Ishikawa (cell line): Measurements from ENCODE around the gene ZNF134.

ENCODE experiments used
- CEBPB ChIP-seq: IDR thresholded peaks from 2 replicates; pipeline ENCODE4 v1.6.1; 2012
- CREB1 ChIP-seq: IDR thresholded peaks from 2 replicates; pipeline ENCODE4 v1.6.1; 2012; ENCODE audit warnings: low read depth
- EGR1 ChIP-seq: IDR thresholded peaks from 2 replicates; pipeline ENCODE4 v1.6.1; 2012
- EP300 ChIP-seq: IDR thresholded peaks from 2 replicates; pipeline ENCODE4 v1.6.1; 2012; ENCODE audit warnings: borderline replicate concordance
- FOXM1 ChIP-seq: IDR thresholded peaks from 2 replicates; pipeline ENCODE4 v1.6.1; 2012; ENCODE audit warnings: low read depth, borderline replicate concordance
- NFIC ChIP-seq: IDR thresholded peaks from 2 replicates; pipeline ENCODE4 v1.6.1; 2012
- RAD21 ChIP-seq: IDR thresholded peaks from 2 replicates; pipeline ENCODE4 v1.6.1; 2012; ENCODE audit warnings: low read depth
- TAF1 ChIP-seq: IDR thresholded peaks from 2 replicates; pipeline ENCODE4 v1.6.1; 2012; ENCODE audit warnings: low read depth, mild to moderate bottlenecking
- TCF12 ChIP-seq: IDR thresholded peaks from 2 replicates; pipeline ENCODE4 v1.6.1; 2012; ENCODE audit warnings: low read depth
- TEAD4 ChIP-seq: IDR thresholded peaks from 2 replicates; pipeline ENCODE4 v1.6.1; 2012
- USF1 ChIP-seq: IDR thresholded peaks from 2 replicates; pipeline ENCODE4 v1.6.1; 2012
- YY1 ChIP-seq: IDR thresholded peaks from 2 replicates; pipeline ENCODE4 v1.6.1; 2012; ENCODE audit warnings: low read depth
- ZBTB7A ChIP-seq: IDR thresholded peaks from 2 replicates; pipeline ENCODE4 v1.6.1; 2012; ENCODE audit warnings: low read depth
- TF ChIP-seq, protein P1 (sequence below): IDR thresholded peaks from 2 replicates; pipeline ENCODE4 v1.6.1; 2012
- TF ChIP-seq, protein P2 (sequence below): IDR thresholded peaks from 2 replicates; pipeline ENCODE4 v1.6.1; 2012; ENCODE audit warnings: low read depth, mild to moderate bottlenecking

The ZNF134 gene

GRCh38 chr19:57613941-57614743 lies at the start of gene ZNF134:
ZNF134 (plus strand) TSS chr19:57614242; CDS start chr19:57619469, 5,227 bp downstream.
- peak; percentile 25; the same call in 1 of the 2 replicates for TF ChIP-seq NFIC
- no peak for TF ChIP-seq CEBPB
- TF ChIP-seq YY1: peak; percentile 88
- TF ChIP-seq, protein P1, sequence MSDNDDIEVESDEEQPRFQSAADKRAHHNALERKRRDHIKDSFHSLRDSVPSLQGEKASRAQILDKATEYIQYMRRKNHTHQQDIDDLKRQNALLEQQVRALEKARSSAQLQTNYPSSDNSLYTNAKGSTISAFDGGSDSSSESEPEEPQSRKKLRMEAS: peak; percentile 45; the same call in 1 of the 2 replicates
- TF ChIP-seq RAD21: no peak
- TF ChIP-seq ZBTB7A: peak; percentile 67
- TF ChIP-seq TCF12: 0 out of 2 replicates have a peak, but pooled peaks have one; percentile 30
- TF ChIP-seq TEAD4: 0 out of 2 replicates have a peak, but pooled peaks have one; percentile 17
- TF ChIP-seq TAF1: peak; percentile 68
- TF ChIP-seq EP300: no peak
- 0 out of 2 replicates have a peak, but pooled peaks have one; percentile 18 for TF ChIP-seq EGR1
- 0 out of 2 replicates have a peak, but pooled peaks have one; percentile 13 for TF ChIP-seq CREB1

- peak; percentile 26; the same call in 1 of the 2 replicates for TF ChIP-seq USF1
- TF ChIP-seq CREB1: no peak
- TF ChIP-seq RAD21: 0 out of 2 replicates have a peak, but pooled peaks have one; percentile 10
Measured at GRCh38 chr19:57566396-57567265, 47.4 kb upstream of the ZNF134 start.

- TF ChIP-seq CEBPB: no peak
- no peak for TF ChIP-seq EP300
- no peak for TF ChIP-seq CREB1
- TF ChIP-seq YY1: no peak
- TF ChIP-seq EGR1: no peak
- TF ChIP-seq RAD21: no peak
- no peak for TF ChIP-seq TEAD4
- TF ChIP-seq, protein P1: no peak
- no peak for TF ChIP-seq FOXM1
- TF ChIP-seq TAF1: no peak
- no peak for TF ChIP-seq USF1
- TF ChIP-seq, protein P2, sequence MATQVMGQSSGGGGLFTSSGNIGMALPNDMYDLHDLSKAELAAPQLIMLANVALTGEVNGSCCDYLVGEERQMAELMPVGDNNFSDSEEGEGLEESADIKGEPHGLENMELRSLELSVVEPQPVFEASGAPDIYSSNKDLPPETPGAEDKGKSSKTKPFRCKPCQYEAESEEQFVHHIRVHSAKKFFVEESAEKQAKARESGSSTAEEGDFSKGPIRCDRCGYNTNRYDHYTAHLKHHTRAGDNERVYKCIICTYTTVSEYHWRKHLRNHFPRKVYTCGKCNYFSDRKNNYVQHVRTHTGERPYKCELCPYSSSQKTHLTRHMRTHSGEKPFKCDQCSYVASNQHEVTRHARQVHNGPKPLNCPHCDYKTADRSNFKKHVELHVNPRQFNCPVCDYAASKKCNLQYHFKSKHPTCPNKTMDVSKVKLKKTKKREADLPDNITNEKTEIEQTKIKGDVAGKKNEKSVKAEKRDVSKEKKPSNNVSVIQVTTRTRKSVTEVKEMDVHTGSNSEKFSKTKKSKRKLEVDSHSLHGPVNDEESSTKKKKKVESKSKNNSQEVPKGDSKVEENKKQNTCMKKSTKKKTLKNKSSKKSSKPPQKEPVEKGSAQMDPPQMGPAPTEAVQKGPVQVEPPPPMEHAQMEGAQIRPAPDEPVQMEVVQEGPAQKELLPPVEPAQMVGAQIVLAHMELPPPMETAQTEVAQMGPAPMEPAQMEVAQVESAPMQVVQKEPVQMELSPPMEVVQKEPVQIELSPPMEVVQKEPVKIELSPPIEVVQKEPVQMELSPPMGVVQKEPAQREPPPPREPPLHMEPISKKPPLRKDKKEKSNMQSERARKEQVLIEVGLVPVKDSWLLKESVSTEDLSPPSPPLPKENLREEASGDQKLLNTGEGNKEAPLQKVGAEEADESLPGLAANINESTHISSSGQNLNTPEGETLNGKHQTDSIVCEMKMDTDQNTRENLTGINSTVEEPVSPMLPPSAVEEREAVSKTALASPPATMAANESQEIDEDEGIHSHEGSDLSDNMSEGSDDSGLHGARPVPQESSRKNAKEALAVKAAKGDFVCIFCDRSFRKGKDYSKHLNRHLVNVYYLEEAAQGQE: no peak
- TF ChIP-seq ZBTB7A: no peak
- TF ChIP-seq NFIC: no peak
- TF ChIP-seq TCF12: no peak
Measured at GRCh38 chr19:57570707-57571106, 43.3 kb upstream of the ZNF134 start.

DNA sequence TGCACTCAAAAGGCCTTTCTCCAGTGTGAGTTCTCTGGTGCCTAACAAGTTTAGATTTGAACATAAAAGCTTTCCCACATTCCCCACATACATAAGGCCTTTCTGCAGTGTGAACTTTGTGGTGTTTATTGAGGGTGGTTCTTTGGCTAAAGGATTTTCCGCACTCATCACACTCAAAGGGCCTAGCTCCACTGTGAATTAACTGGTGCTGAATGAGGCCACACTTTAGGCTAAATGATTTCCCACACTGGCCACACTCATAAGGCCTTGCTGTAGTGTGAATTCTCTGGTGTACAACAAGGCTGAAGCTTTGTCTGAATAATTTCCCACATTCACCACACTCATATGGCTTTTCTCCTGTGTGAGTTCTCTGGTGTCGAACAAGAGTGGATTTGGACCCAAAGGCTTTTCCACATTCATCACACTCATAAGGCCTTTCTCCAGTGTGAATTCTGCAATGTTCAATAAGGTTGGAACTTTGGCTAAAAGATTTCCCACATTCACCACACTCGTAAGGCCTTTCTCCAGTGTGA lies 41.6 kb upstream of the ZNF134 start:
- TF ChIP-seq TAF1 (no peak), ZBTB7A (no peak), TCF12 (no peak), CEBPB (no peak), YY1 (no peak), RAD21 (no peak), CREB1 (no peak), FOXM1 (no peak), USF1 (no peak), EP300 (no peak), TEAD4 (no peak), EGR1 (no peak), NFIC (no peak)
- TF ChIP-seq, protein P2: no peak
- TF ChIP-seq, protein P1: no peak
